OCI-LY3 (cell line): Measurements from ENCODE around the gene PTPRM.

Experiments used
- H2AFZ ChIP-seq: fragments of 200-600, 300-600 bp; shearing (Covaris generic); 2 replicates; pipeline ENCODE4 v1.6.0; 2014; ENCODE audit warnings: antibody characterized with exemption, low read depth, low read length
- H3K27ac ChIP-seq: fragments of 200-600, 300-600 bp; sonication (generic); 2 replicates; pipeline ENCODE4 v1.5.1; 2014; ENCODE audit warnings: mild to moderate bottlenecking, low read length, moderate library complexity, mixed read lengths
- H3K27me3 ChIP-seq: fragments of 200-600, 300-600 bp; sonication (generic); 2 replicates; pipeline ENCODE4 v1.6.1; 2014; ENCODE audit warnings: low read depth, low read length, mixed read lengths
- H3K36me3 ChIP-seq: fragments of 200-600, 300-600 bp; sonication (generic); replicated peaks from 2 replicates; pipeline ENCODE3; 2014; ENCODE audit warnings: low read depth, low read length, mixed read lengths
- H3K4me1 ChIP-seq: fragments of 300-600, 200-600 bp; sonication (generic); 2 replicates; pipeline ENCODE4 v1.6.1; 2014; ENCODE audit warnings: low read length, mixed read lengths
- H3K4me2 ChIP-seq: fragments of 200-600, 300-600 bp; sonication (generic); 2 replicates; pipeline ENCODE4 v1.6.1; 2014; ENCODE audit warnings: low read length, mixed read lengths
- H3K4me3 ChIP-seq: fragments of 300-600, 200-600 bp; sonication (generic); 2 replicates; pipeline ENCODE4 v1.5.1; 2014; ENCODE audit warnings: antibody characterized with exemption, mild to moderate bottlenecking, low read length, moderate library complexity
- H3K79me2 ChIP-seq: fragments of 300-600, 200-600 bp; shearing (Covaris generic); 2 replicates; pipeline ENCODE4 v1.6.1; 2014; ENCODE audit warnings: mild to moderate bottlenecking, low read length, mixed read lengths
- H3K9ac ChIP-seq: fragments of 300-600, 200-600 bp; shearing (Covaris generic); 2 replicates; pipeline ENCODE4 v1.6.0; 2014; ENCODE audit warnings: mild to moderate bottlenecking, low read length, moderate library complexity
- H3K9me3 ChIP-seq: fragments of 200-600, 300-600 bp; shearing (Covaris generic); 2 replicates; pipeline ENCODE4 v1.6.1; 2014; ENCODE audit warnings: low read length, mixed read lengths; ENCODE audit not compliant: insufficient read depth
- H4K20me1 ChIP-seq: fragments of 200-600, 300-600 bp; sonication (generic); 2 replicates; pipeline ENCODE4 v1.6.1; 2016; ENCODE audit warnings: low read length, mixed read lengths; ENCODE audit not compliant: insufficient read depth
- CTCF ChIP-seq: fragments of 200-600, 300-600 bp; sonication (generic); IDR thresholded peaks from 2 replicates; pipeline ENCODE4 v1.5.1; 2014; ENCODE audit warnings: antibody characterized with exemption, low read length, low read depth
- EZH2phosphoT487 ChIP-seq: fragments of 200-600 bp; shearing (Covaris generic); IDR thresholded peaks from 2 replicates; pipeline ENCODE4 v1.6.1; 2018; ENCODE audit warnings: antibody characterized with exemption, mixed run types, low read depth

PTPRM gene

GRCh38 chr18:7669361-7669760 is 102.2 kb downstream of the PTPRM start:
- no peaks in the 10 kb centered on the region for H3K9me3 ChIP-seq
- H3K4me2 ChIP-seq, result no peak overlapping the region
- H3K4me3 ChIP-seq, result no peak overlapping the region
- H3K27ac ChIP-seq, result no peak overlapping the region
- no peaks in the 10 kb centered on the region for H4K20me1 ChIP-seq
- H3K27me3 ChIP-seq, result no peaks in the 10 kb centered on the region
- no peaks in the 10 kb centered on the region for H3K4me1 ChIP-seq
- TF ChIP-seq CTCF, result no peak
- no peak for TF ChIP-seq EZH2phosphoT487
- no peak overlapping the region for H2AFZ ChIP-seq
- no peaks in the 10 kb centered on the region for H3K79me2 ChIP-seq
- H3K36me3 ChIP-seq, result no peaks in the 10 kb centered on the region
- no peak overlapping the region for H3K9ac ChIP-seq

- Histone ChIP-seq H3K79me2 (no peaks in the 10 kb centered on the region), H3K27me3 (no peaks in the 10 kb centered on the region), H3K4me2 (no peak overlapping the region), H3K4me1 (no peaks in the 10 kb centered on the region), H4K20me1 (no peaks in the 10 kb centered on the region), H3K9ac (no peak overlapping the region), H3K27ac (no peak overlapping the region), H3K9me3 (no peaks in the 10 kb centered on the region), H3K36me3 (no peaks in the 10 kb centered on the region), H2AFZ (no peak overlapping the region), H3K4me3 (no peak overlapping the region)
- TF ChIP-seq EZH2phosphoT487, result no peak
- TF ChIP-seq CTCF, result no peak
These were observed 104.0 kb downstream of the PTPRM start for GRCh38 chr18:7671105-7671504.

GRCh38 chr18:7676253-7676873 is 109.2 kb downstream of the PTPRM start:
- Histone ChIP-seq H3K4me2 (no peak overlapping the region), H3K27me3 (no peaks in the 10 kb centered on the region), H3K36me3 (no peaks in the 10 kb centered on the region), H3K79me2 (no peaks in the 10 kb centered on the region), H3K27ac (no peak overlapping the region), H4K20me1 (no peaks in the 10 kb centered on the region), H3K9me3 (no peaks in the 10 kb centered on the region), H3K9ac (no peak overlapping the region), H3K4me1 (no peaks in the 10 kb centered on the region), H2AFZ (no peak overlapping the region), H3K4me3 (no peak overlapping the region)
- no peak for TF ChIP-seq CTCF
- no peak for TF ChIP-seq EZH2phosphoT487

GRCh38 chr18:7677001-7677400 is 109.9 kb downstream of the PTPRM start:
- H3K4me2 ChIP-seq, result no peak overlapping the region
- H3K9me3 ChIP-seq, result no peaks in the 10 kb centered on the region
- H3K4me3 ChIP-seq, result no peak overlapping the region
- H3K27me3 ChIP-seq, result no peaks in the 10 kb centered on the region
- H3K9ac ChIP-seq, result no peak overlapping the region
- H3K36me3 ChIP-seq, result no peaks in the 10 kb centered on the region
- no peak overlapping the region for H2AFZ ChIP-seq
- H3K79me2 ChIP-seq, result no peaks in the 10 kb centered on the region
- H4K20me1 ChIP-seq, result no peaks in the 10 kb centered on the region
- H3K4me1 ChIP-seq, result no peaks in the 10 kb centered on the region
- H3K27ac ChIP-seq, result no peak overlapping the region
- TF ChIP-seq EZH2phosphoT487 (no peak), CTCF (no peak)
